Central memory CD8-positive, alpha-beta T cell (primary cell): ENCODE results near the gene ARHGAP23.

Source experiments
- ATAC-seq: fragments of 150-1000 bp; cut with Tn5 transposase; replicated peaks from 2 replicates; pipeline ENCODE4 v1.10.0; 2022; ENCODE audit warnings: mild to moderate bottlenecking, moderate FRiP score, moderate number of reproducible peaks; ENCODE audit not compliant: poor library complexity, severe bottlenecking; ENCODE audit errors: extremely low read depth
- DNase-seq, 2 donors: peaks; one replicate each; pipeline ENCODE4 v3.0.0; 2021; ENCODE audit warnings: low spot score in 2 of 2
- H3K27ac Mint-ChIP-seq: one replicate; pipeline ENCODE4 v1.8.0; 2022; ENCODE audit warnings: low read depth, mild to moderate bottlenecking, moderate library complexity, mixed read lengths
- H3K27me3 Mint-ChIP-seq: one replicate; pipeline ENCODE4 v1.8.0; 2022; ENCODE audit warnings: mixed read lengths
- H3K36me3 Mint-ChIP-seq: one replicate; pipeline ENCODE4 v1.8.0; 2022; ENCODE audit warnings: mild to moderate bottlenecking, moderate library complexity, mixed read lengths; ENCODE audit not compliant: insufficient read depth
- H3K4me1 Mint-ChIP-seq: one replicate; pipeline ENCODE4 v1.8.0; 2022; ENCODE audit warnings: mixed read lengths
- H3K4me3 Mint-ChIP-seq: one replicate; pipeline ENCODE4 v1.8.0; 2022; ENCODE audit warnings: mild to moderate bottlenecking, moderate library complexity, mixed read lengths
- H3K9me3 Mint-ChIP-seq: one replicate; pipeline ENCODE4 v1.8.0; 2022; ENCODE audit warnings: mixed read lengths

The ARHGAP23 gene

GRCh38 chr17:38538906-38539305 is 110.6 kb downstream of the ARHGAP23 start:
- ATAC-seq (no peak), DNase-seq (no peak)
- H3K36me3 Mint-ChIP-seq, result no peaks in the 10 kb centered on the region
- no peaks in the 10 kb centered on the region for H3K9me3 Mint-ChIP-seq
- H3K27me3 Mint-ChIP-seq, result peaks cover 79% of the 10 kb centered on the region
- H3K4me1 Mint-ChIP-seq, result no peaks in the 10 kb centered on the region
- H3K4me3 Mint-ChIP-seq, result no peak overlapping the region
- H3K27ac Mint-ChIP-seq, result no peak overlapping the region

- Mint-ChIP-seq H3K9me3 (no peaks in the 10 kb centered on the region), H3K36me3 (no peaks in the 10 kb centered on the region), H3K4me3 (no peak overlapping the region), H3K4me1 (no peaks in the 10 kb centered on the region), H3K27me3 (peaks cover 84% of the 10 kb centered on the region), H3K27ac (no peak overlapping the region)
- DNase-seq, result no peak
- ATAC-seq, result no peak
These were observed 111.1 kb downstream of the ARHGAP23 start for GRCh38 chr17:38539386-38539785.

- Mint-ChIP-seq H3K4me1 (no peaks in the 10 kb centered on the region), H3K36me3 (no peaks in the 10 kb centered on the region), H3K4me3 (no peak overlapping the region), H3K27ac (no peak overlapping the region), H3K27me3 (peaks cover 82% of the 10 kb centered on the region), H3K9me3 (no peaks in the 10 kb centered on the region)
- ATAC-seq (no peak), DNase-seq (no peak)
These were observed 112.3 kb downstream of the ARHGAP23 start for GRCh38 chr17:38540514-38541045.

GRCh38 chr17:38541281-38541680 is 113.0 kb downstream of the ARHGAP23 start:
- no peaks in the 10 kb centered on the region for H3K9me3 Mint-ChIP-seq
- peaks cover 75% of the 10 kb centered on the region for H3K27me3 Mint-ChIP-seq
- H3K36me3 Mint-ChIP-seq, result no peaks in the 10 kb centered on the region
- ATAC-seq (no peak), DNase-seq (no peak)
- no peak overlapping the region for H3K4me3 Mint-ChIP-seq
- no peaks in the 10 kb centered on the region for H3K4me1 Mint-ChIP-seq
- no peak overlapping the region for H3K27ac Mint-ChIP-seq

- Mint-ChIP-seq H3K4me1 (no peaks in the 10 kb centered on the region), H3K36me3 (no peaks in the 10 kb centered on the region)
- no peak for DNase-seq
These were observed 114.0 kb downstream of the ARHGAP23 start for GRCh38 chr17:38542286-38542685.

GRCh38 chr17:38543403-38544174 is 115.3 kb downstream of the ARHGAP23 start:
- no peaks in the 10 kb centered on the region for H3K36me3 Mint-ChIP-seq
- H3K9me3 Mint-ChIP-seq, result no peaks in the 10 kb centered on the region
- H3K27ac Mint-ChIP-seq, result no peak overlapping the region
- peaks cover 81% of the 10 kb centered on the region for H3K27me3 Mint-ChIP-seq
- no peak for DNase-seq
- no peaks in the 10 kb centered on the region for H3K4me1 Mint-ChIP-seq
- no peak overlapping the region for H3K4me3 Mint-ChIP-seq
- ATAC-seq, result no peak

More at GRCh38 chr17:38542286-38542685, 114.0 kb downstream of the ARHGAP23 start:
- Mint-ChIP-seq H3K4me3 (no peak overlapping the region), H3K9me3 (no peaks in the 10 kb centered on the region), H3K27me3 (peaks cover 73% of the 10 kb centered on the region), H3K27ac (no peak overlapping the region)
- ATAC-seq, result no peak

- Mint-ChIP-seq H3K4me1 (no peaks in the 10 kb centered on the region), H3K36me3 (no peaks in the 10 kb centered on the region), H3K4me3 (no peak overlapping the region), H3K27ac (no peak overlapping the region), H3K27me3 (peaks cover 81% of the 10 kb centered on the region), H3K9me3 (no peaks in the 10 kb centered on the region)
- no peak for DNase-seq
- no peak for ATAC-seq
These were observed 116.0 kb downstream of the ARHGAP23 start for GRCh38 chr17:38544175-38544838.

GRCh38 chr17:38544839-38545209 is 116.6 kb downstream of the ARHGAP23 start:
- Mint-ChIP-seq H3K4me3 (no peak overlapping the region), H3K27me3 (peaks cover 81% of the 10 kb centered on the region)
- DNase-seq, result no peak

GRCh38 chr17:38545531-38546225 is 117.4 kb downstream of the ARHGAP23 start:
- no peak overlapping the region for H3K4me3 Mint-ChIP-seq
- DNase-seq (no peak), ATAC-seq (no peak)
- H3K4me1 Mint-ChIP-seq, result no peaks in the 10 kb centered on the region
- no peak overlapping the region for H3K27ac Mint-ChIP-seq
- peaks cover 76% of the 10 kb centered on the region for H3K27me3 Mint-ChIP-seq
- H3K9me3 Mint-ChIP-seq, result no peaks in the 10 kb centered on the region
- H3K36me3 Mint-ChIP-seq, result no peaks in the 10 kb centered on the region

More at GRCh38 chr17:38544839-38545209, 116.6 kb downstream of the ARHGAP23 start:
- no peaks in the 10 kb centered on the region for H3K9me3 Mint-ChIP-seq
- no peak for ATAC-seq
- H3K4me1 Mint-ChIP-seq, result no peaks in the 10 kb centered on the region
- no peaks in the 10 kb centered on the region for H3K36me3 Mint-ChIP-seq
- no peak overlapping the region for H3K27ac Mint-ChIP-seq

GRCh38 chr17:38546396-38546795 is 118.1 kb downstream of the ARHGAP23 start:
- ATAC-seq (no peak), DNase-seq (no peak)
- H3K9me3 Mint-ChIP-seq, result no peaks in the 10 kb centered on the region

GRCh38 chr17:38547444-38547843 is 119.2 kb downstream of the ARHGAP23 start:
- ATAC-seq, result no peak
- H3K4me3 Mint-ChIP-seq, result no peak overlapping the region
- peaks cover 75% of the 10 kb centered on the region for H3K27me3 Mint-ChIP-seq
- no peak overlapping the region for H3K27ac Mint-ChIP-seq
- H3K4me1 Mint-ChIP-seq, result no peaks in the 10 kb centered on the region
- H3K9me3 Mint-ChIP-seq, result no peaks in the 10 kb centered on the region
- DNase-seq, result no peak
- H3K36me3 Mint-ChIP-seq, result no peaks in the 10 kb centered on the region

More at GRCh38 chr17:38546396-38546795, 118.1 kb downstream of the ARHGAP23 start:
- peaks cover 75% of the 10 kb centered on the region for H3K27me3 Mint-ChIP-seq
- H3K4me1 Mint-ChIP-seq, result no peaks in the 10 kb centered on the region
- no peak overlapping the region for H3K4me3 Mint-ChIP-seq
- H3K27ac Mint-ChIP-seq, result no peak overlapping the region
- no peaks in the 10 kb centered on the region for H3K36me3 Mint-ChIP-seq

- no peak for DNase-seq
- Mint-ChIP-seq H3K27me3 (peaks cover 59% of the 10 kb centered on the region), H3K9me3 (no peaks in the 10 kb centered on the region), H3K4me3 (no peak overlapping the region), H3K4me1 (no peaks in the 10 kb centered on the region), H3K27ac (no peak overlapping the region), H3K36me3 (no peaks in the 10 kb centered on the region)
- ATAC-seq, result no peak
These were observed 121.0 kb downstream of the ARHGAP23 start for GRCh38 chr17:38549285-38549684.
